Right lobe of liver (tissue), 4 donors: Measurements from ENCODE around the gene RAD9A.

Source experiments
- CTCF ChIP-seq, 4 donors: fragments of 200-600 bp in 3 of 4; fragments of 450-650 bp in 1 of 4; IDR thresholded peaks; one replicate each; pipeline versions ENCODE4 v1.5.1 to v1.8.0; 2016 to 2022; ENCODE audit warnings: antibody characterized with exemption in 4 of 4, mild to moderate bottlenecking in 2 of 4
- POLR2A ChIP-seq: fragments of 450-650 bp; IDR thresholded peaks from one replicate; pipeline ENCODE4 v1.6.1; 2017; ENCODE audit warnings: antibody characterized with exemption, mild to moderate bottlenecking
- donor health status: DM: no; HTN: no; CAD: no.
- donor health status: DM: no; HTN: no; CAD: no.
- donor health status: DM: no; HTN: yes; CAD: no.

DNA sequence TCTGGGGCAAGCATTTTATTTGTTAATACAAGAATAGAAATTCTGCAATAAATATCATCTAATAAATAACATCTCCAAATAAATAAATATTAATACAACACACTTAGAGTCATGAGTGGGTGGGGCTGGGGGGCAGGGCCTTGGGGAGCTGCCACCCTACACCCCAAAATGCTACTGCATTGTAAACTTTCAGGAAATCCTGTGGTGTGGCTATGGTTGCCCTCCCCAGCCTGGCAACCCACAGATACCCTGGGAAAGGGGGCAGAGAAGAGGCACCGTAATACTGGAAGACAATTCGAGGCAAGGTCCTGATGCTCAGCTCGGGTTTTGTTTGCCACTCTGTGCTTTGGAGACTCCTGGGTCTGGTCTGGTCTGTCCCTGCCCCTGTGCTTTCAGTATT, 27.6 kb upstream of the RAD9A start:
- TF ChIP-seq POLR2A, result no peak
- no peak for TF ChIP-seq CTCF (IDR thresholded peaks at IDR 0.05)
